Naive thymus-derived CD4-positive, alpha-beta T cell (primary cell): Measurements from ENCODE around the gene BFSP1. TPM values are rescaled to one million over a fixed set of nuclear protein-coding genes. Genes with fewer than 3 reads are reported as not detected.
A peak's percentile ranks its signal among the peaks of the same experiment; 100 is the strongest.

ENCODE experiments used
- ATAC-seq: fragments of 150-1000 bp; cut with Tn5 transposase; 2 replicates; pipeline ENCODE4 v1.10.0; 2021; ENCODE audit warnings: mild to moderate bottlenecking, moderate library complexity
- CTCF ChIA-PET: fragments of 350-600 bp; sonication (Branson Sonifier 250); formaldehyde crosslinking; loops from one replicate; lab custom pipeline; 2021; ENCODE audit warnings: antibody characterized with exemption; lab: Charles Lee
- POLR2A ChIA-PET: fragments of 350-600 bp; sonication (Branson Sonifier 250); formaldehyde crosslinking; loops from one replicate; lab custom pipeline; 2021; ENCODE audit warnings: antibody characterized with exemption, inconsistent platforms; lab: Charles Lee
- DNase-seq, 9 donors: peaks; one replicate each; pipeline versions ENCODE4 v3.0.0 to v3.0.0-alpha.2; 2020 to 2022; ENCODE audit warnings: mixed read lengths in 1 of 9
- H3K27ac ChIP-seq: one replicate; pipeline ENCODE4 v1.7.0; 2013; ENCODE audit warnings: mild to moderate bottlenecking, low read depth, low read length, moderate library complexity
- H3K27me3 ChIP-seq, 2 donors: one replicate each; pipeline ENCODE4 v1.7.0; 2013; ENCODE audit warnings: low read length in 2 of 2, mild to moderate bottlenecking in 2 of 2, moderate library complexity in 2 of 2; ENCODE audit not compliant: control insufficient read depth in 2 of 2, insufficient read depth in 2 of 2
- H3K36me3 ChIP-seq, 3 experiments: 1 replicate in 2 of 3; 2 replicates in 1 of 3; pipeline ENCODE4 v1.7.0; 2013; ENCODE audit warnings: low read length in 3 of 3, mild to moderate bottlenecking in 3 of 3, moderate library complexity in 1 of 3; ENCODE audit not compliant: insufficient read depth in 3 of 3, control insufficient read depth in 2 of 3
- H3K4me1 ChIP-seq, 2 donors: one replicate each; pipeline ENCODE4 v1.7.0; 2013; ENCODE audit warnings: low read length in 2 of 2, mild to moderate bottlenecking in 2 of 2, moderate library complexity in 1 of 2; ENCODE audit not compliant: control insufficient read depth in 2 of 2, insufficient read depth in 2 of 2
- H3K4me3 ChIP-seq: 2 replicates; pipeline ENCODE4 v1.7.0; 2013; ENCODE audit warnings: mild to moderate bottlenecking, low read length
- H3K9me3 ChIP-seq, 3 experiments: 1 replicate in 2 of 3; 2 replicates in 1 of 3; pipeline ENCODE4 v1.7.0; 2013; ENCODE audit warnings: low read length in 3 of 3; ENCODE audit not compliant: control insufficient read depth in 2 of 3
- H3K27ac Mint-ChIP-seq, 9 donors: one replicate each; pipeline ENCODE4 v1.8.0; 2020 to 2022; ENCODE audit warnings: mixed read lengths in 9 of 9, mild to moderate bottlenecking in 8 of 9, moderate library complexity in 5 of 9, inconsistent platforms in 2 of 9
- H3K27me3 Mint-ChIP-seq, 5 donors: one replicate each; pipeline ENCODE4 v1.8.0; 2021 to 2022; ENCODE audit warnings: mixed read lengths in 5 of 5, mild to moderate bottlenecking in 1 of 5
- H3K36me3 Mint-ChIP-seq, 5 donors: one replicate each; pipeline ENCODE4 v1.8.0; 2020 to 2022; ENCODE audit warnings: mixed read lengths in 5 of 5, mild to moderate bottlenecking in 3 of 5, inconsistent platforms in 1 of 5
- H3K4me1 Mint-ChIP-seq, 7 donors: one replicate each; pipeline ENCODE4 v1.8.0; 2020 to 2022; ENCODE audit warnings: mixed read lengths in 7 of 7, mild to moderate bottlenecking in 3 of 7, inconsistent platforms in 1 of 7
- H3K4me3 Mint-ChIP-seq, 10 donors: one replicate each; pipeline ENCODE4 v1.8.0; 2020 to 2022; ENCODE audit warnings: mild to moderate bottlenecking in 10 of 10, mixed read lengths in 10 of 10, moderate library complexity in 6 of 10, inconsistent platforms in 2 of 10
- H3K9me3 Mint-ChIP-seq, 11 donors: one replicate each; pipeline ENCODE4 v1.8.0; 2020 to 2022; ENCODE audit warnings: mixed read lengths in 11 of 11, mild to moderate bottlenecking in 4 of 11, inconsistent platforms in 1 of 11, moderate library complexity in 1 of 11
- intact Hi-C, 2 donors: fragments of 100-400 bp; cut with micrococcal nuclease; formaldehyde crosslinking; loops; one replicate each; pipeline ENCODE4 v1.15.1; 2023
- polyA plus RNA-seq, 2 donors: library from polyadenylated mRNA; unstranded; fragments of 300-500 nt; fragmentation: Illumina TruSeq; gene quantifications; one replicate each; pipeline ENCODE4 v1.2.3, GENCODE V29; 2021
- total RNA-seq, 6 experiments: library from RNA in 5 of 6; stranded (reverse) in 5 of 6; gene quantifications; 1 replicate in 5 of 6; 2 replicates in 1 of 6; pipeline ENCODE4 v1.2.3 and lab custom pipeline; 2021 to 2026

BFSP1 gene
- total and polyA plus RNA-seq, 7 experiments from 2014 or later: 0.42 to 3.4 TPM; not detected in 5

DNA sequence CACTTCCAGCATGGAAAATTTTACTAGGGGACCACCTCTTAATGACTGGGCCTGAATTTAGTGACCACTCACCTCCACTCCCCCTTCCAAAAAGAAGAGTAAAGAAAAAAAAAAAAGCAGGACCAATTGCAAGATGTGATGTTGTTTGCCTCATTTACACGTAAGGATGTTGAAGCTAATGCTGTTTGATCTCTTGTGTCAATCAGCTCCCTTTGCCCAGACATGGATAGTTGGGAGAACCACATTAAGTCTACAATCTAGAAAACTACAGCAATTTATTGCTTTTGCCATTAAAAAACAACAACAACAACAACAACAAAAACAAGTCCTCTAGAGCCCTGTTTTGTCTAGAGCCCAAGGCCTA, 27.7 kb upstream of the BFSP1 start:
- Histone ChIP-seq H3K36me3 (no peaks in the 10 kb centered on the region), H3K4me3 (no peak overlapping the region), H3K27me3 (no peaks in the 10 kb centered on the region), H3K9me3 (no peaks in the 10 kb centered on the region), H3K27ac (no peak overlapping the region), H3K4me1 (no peaks in the 10 kb centered on the region)
- Mint-ChIP-seq H3K4me1 (peaks cover 0 to 24% (median 0%) of the 10 kb centered on the region in 7 donors), H3K4me3 (no peak overlapping the region), H3K27ac (peak overlapping the region in 1 of 9 donors; percentile 74), H3K27me3 (peaks cover 0 to under 1% (median 0%) of the 10 kb centered on the region in 5 donors), H3K9me3 (peaks cover 0 to 1% (median 0%) of the 10 kb centered on the region in 11 donors), H3K36me3 (no peaks in the 10 kb centered on the region)
- ChIA-PET POLR2A (no interaction called here), CTCF (no interaction called here)
- ATAC-seq: no peak
- intact Hi-C loops: loop anchor here in 1 of 2 donors (1.0 kb wide), 1 partner anchor 10 kb away; no protein-coding TSS in a partner anchor
- DNase-seq: no peak

DNA sequence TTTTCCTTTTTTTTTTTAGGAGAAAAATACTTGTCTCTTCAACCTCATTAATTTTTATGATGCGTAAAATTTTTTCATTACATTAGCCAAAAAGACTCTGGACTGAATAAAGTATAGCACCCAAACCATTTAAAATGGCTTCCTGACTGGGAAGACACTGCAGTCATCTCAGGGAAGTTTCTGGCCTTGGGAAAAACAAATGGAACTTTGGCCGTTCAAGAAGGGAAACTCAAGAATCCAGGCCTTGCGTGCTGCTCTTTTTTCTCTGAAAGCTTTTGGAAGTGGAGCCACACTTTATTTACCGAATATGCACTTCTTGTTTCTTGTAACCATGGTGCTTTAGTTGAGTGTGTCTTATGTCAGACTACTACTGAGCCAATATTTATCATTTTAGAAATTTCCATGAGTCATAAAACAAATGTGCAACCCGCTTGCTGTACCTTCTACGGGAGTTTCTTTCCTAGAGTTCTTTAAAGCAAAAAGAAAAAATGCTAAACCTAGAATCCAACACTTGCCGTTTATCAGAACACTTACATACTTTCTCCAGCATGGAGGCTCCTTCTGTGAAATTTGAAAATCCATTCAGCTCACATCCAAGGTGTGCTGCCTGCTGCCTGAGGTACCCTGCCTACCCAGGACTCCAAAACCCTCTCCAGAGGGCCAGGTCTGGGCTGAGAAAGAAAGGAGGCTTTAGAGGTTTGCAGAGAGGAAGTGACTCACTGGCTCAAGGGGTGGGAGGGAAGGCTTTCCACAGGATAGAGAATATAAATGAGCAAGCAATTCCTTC, 27.2 kb upstream of the BFSP1 start:
- Mint-ChIP-seq H3K4me3 (no peak overlapping the region), H3K4me1 (peaks cover 0 to 24% (median 0%) of the 10 kb centered on the region in 7 donors), H3K27ac (peak overlapping the region in 1 of 9 donors; percentile 74), H3K27me3 (no peaks in the 10 kb centered on the region), H3K36me3 (no peaks in the 10 kb centered on the region), H3K9me3 (no peaks in the 10 kb centered on the region)
- ChIA-PET POLR2A (interaction anchor here (0.7 kb wide), 1 partner anchor 19 kb away, joined by 5 read pairs; no protein-coding TSS in a partner anchor), CTCF (no interaction called here)
- peak in 1 of 9 donors; percentile 59 for DNase-seq
- intact Hi-C loops: loop anchor here in 1 of 2 donors (1.0 kb wide), 1 partner anchor 11 kb away; no protein-coding TSS in a partner anchor
- Histone ChIP-seq H3K27ac (no peak overlapping the region), H3K4me3 (no peak overlapping the region), H3K9me3 (no peaks in the 10 kb centered on the region), H3K27me3 (no peaks in the 10 kb centered on the region), H3K36me3 (no peaks in the 10 kb centered on the region), H3K4me1 (no peaks in the 10 kb centered on the region)
- peak; percentile 46 for ATAC-seq

DNA sequence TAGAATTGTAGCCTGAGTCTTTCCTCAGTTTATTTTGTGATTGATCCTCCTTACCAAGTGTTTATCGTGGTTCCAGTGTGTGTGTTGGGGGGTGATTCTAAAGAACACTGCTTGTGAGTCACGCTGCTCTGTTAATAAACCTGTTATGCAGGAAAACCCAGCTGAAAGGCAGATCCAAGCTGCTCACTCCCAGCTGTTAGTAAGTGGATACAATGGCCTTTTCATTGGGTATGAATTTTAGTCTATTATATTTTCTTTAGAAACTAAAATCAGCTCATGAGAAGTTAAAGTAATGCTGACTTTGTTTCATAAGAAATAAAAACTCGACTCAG, 26.5 kb upstream of the BFSP1 start:
- intact Hi-C loops: loop anchor here in 1 of 2 donors (1.0 kb wide), 1 partner anchor 12 kb away; no protein-coding TSS in a partner anchor
- H3K27me3 Mint-ChIP-seq: no peaks in the 10 kb centered on the region
- no peaks in the 10 kb centered on the region for H3K36me3 Mint-ChIP-seq
- ChIA-PET CTCF (no interaction called here), POLR2A (interaction anchor here (0.7 kb wide), 1 partner anchor 20 kb away, joined by 5 read pairs; no protein-coding TSS in a partner anchor)
- DNase-seq (no peak), ATAC-seq (no peak)
- H3K9me3 Mint-ChIP-seq: no peaks in the 10 kb centered on the region
- H3K27me3 ChIP-seq: no peaks in the 10 kb centered on the region
- peaks cover 0 to 24% (median 0%) of the 10 kb centered on the region in 7 donors for H3K4me1 Mint-ChIP-seq
- no peaks in the 10 kb centered on the region for H3K9me3 ChIP-seq
- no peak overlapping the region for H3K27ac ChIP-seq
- H3K4me3 ChIP-seq: no peak overlapping the region
- no peaks in the 10 kb centered on the region for H3K36me3 ChIP-seq
- no peak overlapping the region for H3K27ac Mint-ChIP-seq
- H3K4me3 Mint-ChIP-seq: no peak overlapping the region
- no peaks in the 10 kb centered on the region for H3K4me1 ChIP-seq

DNA sequence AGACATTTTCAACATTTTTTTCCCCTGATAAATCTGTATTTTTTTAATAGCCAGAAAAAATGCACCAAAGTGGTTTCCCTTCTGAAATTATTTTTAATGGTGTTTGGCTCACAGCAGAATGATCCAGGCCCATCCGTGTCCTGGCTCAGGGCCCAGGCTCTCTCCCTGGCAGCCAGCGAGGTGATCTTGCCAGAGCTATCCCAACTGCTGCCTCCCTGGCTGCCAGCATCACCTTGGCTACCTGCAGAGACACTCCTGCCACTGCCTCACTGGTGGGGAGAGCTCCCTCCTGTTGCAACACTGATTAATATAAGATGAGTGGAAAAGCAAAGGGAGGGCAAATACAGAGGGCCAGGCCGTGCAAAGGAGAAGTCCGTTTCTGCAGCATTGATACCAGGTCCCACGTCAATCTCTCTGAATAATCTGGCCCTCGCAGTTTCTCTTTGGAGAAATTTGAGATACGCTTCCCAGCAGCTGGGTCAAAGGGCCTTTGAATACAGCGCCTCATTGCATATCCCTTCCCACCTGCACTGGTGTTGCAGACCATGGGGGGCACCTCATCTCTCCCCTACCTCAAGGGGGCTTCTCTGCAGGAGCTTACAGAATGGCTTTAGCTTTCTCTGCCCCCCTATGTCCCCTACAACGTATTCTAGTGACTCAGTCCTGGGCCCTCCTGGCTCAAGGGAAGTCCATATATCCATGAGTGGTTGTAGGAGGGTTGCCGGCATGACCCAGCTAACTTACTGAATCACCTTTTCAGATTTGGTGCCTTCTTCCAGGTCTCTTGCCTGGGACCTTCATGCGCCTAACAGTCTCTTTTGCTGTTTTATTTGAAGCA, 25.9 kb upstream of the BFSP1 start:
- no peaks in the 10 kb centered on the region for H3K36me3 Mint-ChIP-seq
- H3K4me3 Mint-ChIP-seq: no peak overlapping the region
- peaks cover 0 to 24% (median 0%) of the 10 kb centered on the region in 7 donors for H3K4me1 Mint-ChIP-seq
- H3K27ac ChIP-seq: no peak overlapping the region
- ChIA-PET POLR2A (interaction anchor here (0.7 kb wide), 1 partner anchor 21 kb away, joined by 5 read pairs; no protein-coding TSS in a partner anchor), CTCF (no interaction called here)
- intact Hi-C loops: no loop called here
- ATAC-seq: no peak
- H3K27me3 ChIP-seq: no peaks in the 10 kb centered on the region
- H3K27me3 Mint-ChIP-seq: no peaks in the 10 kb centered on the region
- no peaks in the 10 kb centered on the region for H3K36me3 ChIP-seq
- no peaks in the 10 kb centered on the region for H3K9me3 ChIP-seq
- no peaks in the 10 kb centered on the region for H3K9me3 Mint-ChIP-seq
- no peak for DNase-seq
- H3K4me1 ChIP-seq: no peaks in the 10 kb centered on the region
- no peak overlapping the region for H3K4me3 ChIP-seq
- no peak overlapping the region for H3K27ac Mint-ChIP-seq

DNA sequence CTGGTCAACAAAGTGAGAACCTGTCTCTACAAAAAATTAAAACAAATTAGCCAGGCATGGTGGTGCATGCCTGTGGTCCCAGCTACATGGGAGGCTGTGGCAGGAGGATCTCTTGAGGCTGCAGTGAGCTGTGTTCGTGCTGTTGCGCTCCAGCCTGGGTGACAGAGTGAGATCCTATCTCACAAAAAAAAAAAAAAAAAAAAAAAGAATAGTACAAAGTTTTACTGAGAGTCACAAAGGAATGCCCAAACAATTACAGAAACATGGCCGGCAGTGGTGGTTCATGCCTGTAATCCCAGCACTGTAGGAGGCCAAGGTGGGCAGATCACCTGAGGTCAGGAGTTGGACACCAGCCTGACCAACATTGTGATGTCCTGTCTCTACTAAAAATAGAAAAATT, 23.9 kb upstream of the BFSP1 start:
- ChIA-PET POLR2A (no interaction called here), CTCF (no interaction called here)
- H3K36me3 ChIP-seq: no peaks in the 10 kb centered on the region
- no peak overlapping the region for H3K4me3 ChIP-seq
- Mint-ChIP-seq H3K36me3 (no peaks in the 10 kb centered on the region), H3K9me3 (no peaks in the 10 kb centered on the region), H3K27ac (no peak overlapping the region), H3K4me3 (no peak overlapping the region), H3K27me3 (no peaks in the 10 kb centered on the region), H3K4me1 (peaks cover 0 to 14% (median 0%) of the 10 kb centered on the region in 7 donors)
- H3K4me1 ChIP-seq: no peaks in the 10 kb centered on the region
- H3K9me3 ChIP-seq: no peaks in the 10 kb centered on the region
- DNase-seq (no peak), ATAC-seq (no peak)
- intact Hi-C loops: no loop called here
- no peak overlapping the region for H3K27ac ChIP-seq
- H3K27me3 ChIP-seq: no peaks in the 10 kb centered on the region

DNA sequence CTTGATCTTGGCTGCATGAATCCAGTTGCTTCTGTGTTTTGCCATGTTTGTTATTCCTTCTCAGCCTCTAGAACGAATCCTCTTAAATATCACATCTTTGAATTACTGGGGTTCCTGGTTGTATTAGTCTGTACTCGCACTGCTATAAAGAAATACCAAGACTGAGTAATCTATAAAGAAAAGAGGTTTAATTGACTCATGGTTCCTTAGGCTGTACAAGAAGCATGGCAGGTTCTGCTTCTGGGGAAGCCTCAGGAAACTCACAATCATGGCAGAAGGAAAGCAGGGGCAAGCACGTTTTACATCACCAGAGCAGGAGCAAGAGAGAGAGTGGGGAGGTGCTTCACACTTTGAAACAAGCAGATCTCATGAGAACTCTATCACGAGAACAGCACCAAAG, 18.0 kb upstream of the BFSP1 start:
- Mint-ChIP-seq H3K4me1 (no peaks in the 10 kb centered on the region), H3K9me3 (no peaks in the 10 kb centered on the region), H3K27me3 (peaks cover 4 to 32% (median 8%) of the 10 kb centered on the region in 5 donors), H3K27ac (no peak overlapping the region), H3K4me3 (no peak overlapping the region), H3K36me3 (no peaks in the 10 kb centered on the region)
- H3K27ac ChIP-seq: no peak overlapping the region
- H3K4me3 ChIP-seq: no peak overlapping the region
- ChIA-PET POLR2A (no interaction called here), CTCF (no interaction called here)
- H3K9me3 ChIP-seq: no peaks in the 10 kb centered on the region
- no peaks in the 10 kb centered on the region for H3K27me3 ChIP-seq
- no peaks in the 10 kb centered on the region for H3K36me3 ChIP-seq
- H3K4me1 ChIP-seq: no peaks in the 10 kb centered on the region
- ATAC-seq (no peak), DNase-seq (no peak)
- intact Hi-C loops: no loop called here
